HG02588 (cell line): ENCODE measurements around the gene JADE1.

Source experiments
- ATAC-seq: cut with Tn5 transposase; IDR thresholded peaks from one replicate; pipeline ENCODE4 v1.9.1; 2021; ENCODE audit warnings: mild to moderate bottlenecking, moderate library complexity; ENCODE audit not compliant: unreplicated experiment

Gene JADE1

GRCh38 chr4:128809477-128810330 lies at the start of gene JADE1:
Gene JADE1 (plus strand): TSS chr4:128809700. CDS start chr4:128831759, 22,059 bp downstream.
- ATAC-seq: peak; percentile 47

GRCh38 chr4:128766781-128767180 lies 42.7 kb upstream of the JADE1 start:
- ATAC-seq: no peak

- ATAC-seq: no peak
Measured at GRCh38 chr4:128768373-128768996, 41.0 kb upstream of the JADE1 start.

- no peak for ATAC-seq
Measured at GRCh38 chr4:128769011-128769410, 40.5 kb upstream of the JADE1 start.

GRCh38 chr4:128770807-128771206 lies 38.7 kb upstream of the JADE1 start:
- no peak for ATAC-seq

- ATAC-seq: no peak
Measured at GRCh38 chr4:128775477-128775876, 34.0 kb upstream of the JADE1 start.

- no peak for ATAC-seq
Measured at GRCh38 chr4:128775916-128776315, 33.6 kb upstream of the JADE1 start.

GRCh38 chr4:128776794-128777216 lies 32.7 kb upstream of the JADE1 start:
- ATAC-seq: no peak

- ATAC-seq: no peak
Measured at GRCh38 chr4:128780688-128781087, 28.8 kb upstream of the JADE1 start.

GRCh38 chr4:128782076-128782715 lies 27.3 kb upstream of the JADE1 start:
- ATAC-seq: peak; percentile 57

GRCh38 chr4:128782875-128783614 lies 26.5 kb upstream of the JADE1 start:
- no peak for ATAC-seq

GRCh38 chr4:128787509-128788311 lies 21.8 kb upstream of the JADE1 start:
- no peak for ATAC-seq

- peak; percentile 65 for ATAC-seq
Measured at GRCh38 chr4:128793859-128794672, 15.4 kb upstream of the JADE1 start.

- ATAC-seq: no peak
Measured at GRCh38 chr4:128796934-128797333, 12.6 kb upstream of the JADE1 start.

- ATAC-seq: no peak
Measured at GRCh38 chr4:128800284-128800683, 9.2 kb upstream of the JADE1 start.

- ATAC-seq: no peak
Measured at GRCh38 chr4:128800701-128801284, 8.7 kb upstream of the JADE1 start.

GRCh38 chr4:128802680-128803628 lies 6.5 kb upstream of the JADE1 start:
- no peak for ATAC-seq

GRCh38 chr4:128803783-128804182 lies 5.7 kb upstream of the JADE1 start:
- ATAC-seq: peak; percentile 63
